T47D (cell line): Measurements from ENCODE around the gene MARCHF11.

Experiments used
- DNase-seq, 2 experiments: peaks; one replicate each; pipeline versions ENCODE4 v3.0.0 to v3.0.0-alpha.2; 2011 to 2012; ENCODE audit warnings: low read depth in 1 of 2, low spot score in 1 of 2
- JUND ChIP-seq: IDR thresholded peaks from 2 replicates; pipeline ENCODE4 v1.6.1; 2012; ENCODE audit warnings: low read depth
- in situ Hi-C: cut with HindIII; loops from 2 replicates; pipeline ENCODE4 v1.10.0; 2016; ENCODE audit warnings: low sequenced_read_pairs, low pct_unique_long_range_greater_than_20kb

Gene MARCHF11, protein sequence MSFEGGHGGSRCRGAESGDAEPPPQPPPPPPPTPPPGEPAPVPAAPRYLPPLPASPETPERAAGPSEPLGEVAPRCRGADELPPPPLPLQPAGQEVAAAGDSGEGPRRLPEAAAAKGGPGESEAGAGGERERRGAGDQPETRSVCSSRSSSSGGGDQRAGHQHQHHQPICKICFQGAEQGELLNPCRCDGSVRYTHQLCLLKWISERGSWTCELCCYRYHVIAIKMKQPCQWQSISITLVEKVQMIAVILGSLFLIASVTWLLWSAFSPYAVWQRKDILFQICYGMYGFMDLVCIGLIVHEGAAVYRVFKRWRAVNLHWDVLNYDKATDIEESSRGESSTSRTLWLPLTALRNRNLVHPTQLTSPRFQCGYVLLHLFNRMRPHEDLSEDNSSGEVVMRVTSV

DNA sequence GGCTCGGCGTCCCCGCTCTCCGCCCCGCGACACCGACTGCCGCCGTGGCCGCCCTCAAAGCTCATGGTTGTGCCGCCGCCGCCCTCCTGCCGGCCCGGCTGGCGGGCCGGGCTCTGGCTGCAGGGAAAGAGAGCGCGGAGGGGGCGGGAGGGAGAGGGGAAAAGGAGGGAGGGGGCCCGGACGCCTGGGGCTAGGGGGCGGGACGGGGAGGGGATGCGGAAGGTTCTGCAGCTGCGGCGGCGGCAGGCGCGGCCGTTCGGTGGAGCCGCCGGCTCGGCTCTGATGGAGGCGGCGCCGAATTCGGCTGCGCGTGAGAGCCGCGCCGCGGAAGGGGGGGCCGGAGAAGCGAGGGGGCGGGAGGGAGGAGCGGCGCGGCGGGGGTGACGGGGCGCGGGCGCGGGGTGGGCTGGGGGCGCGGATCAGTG, at the start of gene MARCHF11:
MARCHF11 (minus strand) TSS at position 281 of the 425 bp plus-strand sequence; CDS start at position 65, 216 bp downstream.
- in situ Hi-C loops: no loop called here
- no peak for TF ChIP-seq JUND
- DNase-seq: no peak

DNA sequence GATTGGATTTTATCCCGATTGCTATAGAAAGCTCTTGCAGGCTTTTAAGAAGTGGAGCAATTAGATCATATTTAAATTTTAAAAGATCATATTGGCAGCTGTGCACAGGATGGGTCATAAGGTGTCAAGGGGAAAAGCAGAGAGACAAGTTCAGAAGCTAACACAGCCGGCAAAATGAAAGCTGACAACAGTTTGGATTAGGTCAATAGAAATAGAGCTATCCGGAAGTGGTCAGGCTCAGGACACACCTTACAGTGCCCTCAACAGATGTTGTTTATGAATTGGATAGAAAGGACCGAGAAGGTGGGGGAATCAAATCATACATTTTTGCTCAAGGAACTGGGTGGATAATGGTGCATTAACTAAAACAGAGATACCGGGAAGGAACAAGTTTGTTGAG, 46.3 kb upstream of the MARCHF11 start:
- no peak for DNase-seq
- no peak for TF ChIP-seq JUND
- in situ Hi-C loops: no loop called here

DNA sequence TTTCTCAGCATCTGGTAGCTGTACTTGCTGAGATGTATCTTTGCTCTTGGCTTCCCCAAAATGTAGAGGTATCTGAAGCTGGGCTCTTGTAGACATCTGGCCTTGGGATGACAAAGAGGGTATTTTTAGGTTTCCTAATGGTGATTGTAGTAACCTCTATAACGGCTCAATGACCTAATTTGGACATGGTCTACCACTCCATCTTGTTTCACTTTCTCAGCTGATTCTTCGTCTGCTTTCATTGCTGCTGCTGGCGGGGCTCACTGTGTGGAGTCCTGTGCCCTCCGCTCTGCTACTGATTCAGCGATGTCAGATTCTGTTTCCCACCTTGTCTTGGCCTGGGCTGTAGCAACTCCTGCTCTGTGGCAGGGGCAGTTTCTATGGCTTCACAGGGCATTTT, 12.7 kb upstream of the MARCHF11 start:
- TF ChIP-seq JUND: no peak
- DNase-seq: no peak
- in situ Hi-C loops: no loop called here

DNA sequence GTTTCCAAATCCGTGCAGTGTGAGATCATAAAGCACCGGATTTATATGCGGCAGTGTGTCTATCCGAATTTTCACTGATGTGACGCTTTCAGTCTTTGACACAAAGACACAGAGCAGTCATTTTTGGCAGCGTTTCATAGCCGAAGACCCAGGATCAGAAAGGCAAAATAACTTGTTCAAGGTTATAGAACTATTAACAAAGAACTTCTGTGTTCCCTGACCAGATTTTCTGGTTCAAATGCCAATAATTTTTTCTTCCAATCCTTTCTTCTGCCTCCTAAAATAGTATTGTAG, 1.1 kb upstream of the MARCHF11 start:
- DNase-seq: no peak
- no peak for TF ChIP-seq JUND
- in situ Hi-C loops: no loop called here

DNA sequence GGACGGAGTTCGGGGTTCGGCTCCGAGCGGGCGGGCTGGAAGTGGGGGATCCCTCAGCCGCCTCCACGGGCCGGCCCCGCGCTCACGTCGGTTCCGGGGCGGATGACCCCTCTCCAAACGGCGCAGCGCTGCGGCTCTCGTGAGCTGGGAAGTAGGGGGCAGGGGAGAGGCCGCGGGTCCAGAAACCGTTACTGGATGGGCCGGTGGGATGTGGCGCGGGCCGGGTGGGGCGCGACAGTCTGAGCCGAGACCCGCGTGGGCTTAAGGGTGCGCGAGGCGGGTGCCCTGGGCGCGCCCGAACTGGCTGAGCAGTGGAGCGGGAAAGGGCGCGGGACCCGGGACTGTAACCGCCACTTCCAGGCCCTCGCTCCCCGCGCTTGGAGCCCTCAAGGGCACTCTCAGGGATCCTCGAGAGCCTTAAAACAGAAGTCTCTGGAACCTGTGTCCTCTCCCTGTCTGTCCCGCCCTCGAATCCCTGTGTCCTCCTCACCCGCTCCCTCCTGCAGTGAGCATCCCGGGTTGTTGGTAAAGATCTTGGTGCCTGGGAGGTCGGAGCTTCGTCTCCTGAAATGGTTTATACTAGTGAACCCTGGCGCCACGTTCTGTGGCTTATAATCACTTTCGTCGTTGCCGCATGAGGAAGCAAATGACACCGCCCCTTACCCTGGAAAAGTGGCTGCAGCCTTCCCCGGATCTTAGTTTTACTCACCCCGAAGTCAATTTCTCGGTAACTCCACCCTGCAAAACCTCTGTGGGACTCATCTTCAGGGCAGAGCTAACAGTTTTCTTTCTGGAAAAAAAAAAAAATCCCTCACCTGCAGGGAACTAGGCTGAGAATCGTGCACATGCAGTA, 571 bp upstream of the MARCHF11 start:
- DNase-seq: no peak
- in situ Hi-C loops: no loop called here
- TF ChIP-seq JUND: no peak

DNA sequence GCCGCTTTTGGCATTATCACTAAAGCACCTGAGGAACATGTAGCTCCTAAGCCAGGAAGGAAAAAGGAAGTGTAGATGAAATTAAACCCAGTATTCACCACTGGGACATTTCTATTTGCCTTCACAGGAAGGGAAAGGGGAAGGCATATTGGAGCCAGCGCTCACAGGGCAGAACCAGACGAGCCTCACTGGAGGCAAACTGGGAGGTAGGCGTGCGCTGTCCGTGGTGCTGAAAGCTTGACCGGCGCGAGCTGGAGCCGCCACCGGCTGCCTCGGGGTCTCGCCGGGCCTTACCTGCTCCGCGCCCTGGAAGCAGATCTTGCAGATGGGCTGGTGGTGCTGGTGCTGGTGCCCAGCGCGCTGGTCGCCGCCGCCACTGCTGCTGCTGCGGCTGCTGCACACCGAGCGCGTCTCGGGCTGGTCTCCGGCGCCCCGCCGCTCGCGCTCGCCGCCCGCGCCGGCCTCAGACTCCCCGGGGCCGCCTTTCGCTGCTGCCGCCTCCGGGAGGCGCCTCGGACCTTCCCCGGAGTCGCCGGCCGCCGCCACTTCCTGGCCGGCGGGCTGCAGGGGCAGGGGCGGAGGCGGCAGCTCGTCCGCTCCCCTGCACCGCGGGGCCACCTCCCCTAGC, 732 bp downstream of the MARCHF11 start:
- in situ Hi-C loops: no loop called here
- no peak for TF ChIP-seq JUND
- DNase-seq: peak; percentile 70 to 85

DNA sequence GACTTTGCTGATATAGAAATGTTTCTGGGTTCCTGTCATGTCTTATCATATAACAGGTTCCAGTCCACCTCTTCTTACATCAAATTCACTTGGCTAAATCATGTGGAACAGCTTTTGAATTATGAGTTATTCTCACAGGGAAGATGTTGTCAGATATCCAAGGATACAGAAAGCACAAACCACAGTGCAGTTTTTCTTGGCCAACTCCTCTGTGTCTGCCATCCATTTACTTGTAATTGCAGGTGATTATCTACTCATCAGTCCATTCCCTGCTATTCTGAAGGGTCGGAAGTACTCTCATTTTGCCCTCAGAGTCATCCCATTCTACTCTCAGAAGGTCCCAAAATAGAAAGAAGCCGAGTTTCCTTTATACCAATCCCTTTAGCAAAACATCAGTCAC, 10.0 kb downstream of the MARCHF11 start:
- no peak for TF ChIP-seq JUND
- in situ Hi-C loops: no loop called here
- DNase-seq: no peak

DNA sequence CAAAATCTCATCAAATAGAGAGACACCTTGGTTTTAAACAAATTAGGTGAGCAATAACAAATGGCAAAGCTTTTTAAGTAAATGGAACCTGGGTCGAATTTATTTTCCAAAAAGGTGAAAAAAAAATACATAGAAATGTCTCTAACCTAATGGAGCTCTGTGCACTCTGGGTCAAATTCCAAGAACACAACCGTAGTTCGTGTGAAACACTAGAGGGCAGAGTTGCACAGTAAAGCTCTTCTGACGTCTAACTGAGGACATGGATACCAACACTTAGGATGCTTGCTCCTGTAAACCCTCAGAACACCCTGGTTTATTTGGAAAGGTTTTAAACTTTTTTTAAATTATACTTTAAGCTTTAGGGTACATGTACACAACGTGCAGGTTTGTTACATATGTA, 18.9 kb downstream of the MARCHF11 start:
- in situ Hi-C loops: no loop called here
- peak; percentile 38 to 76 for DNase-seq
- TF ChIP-seq JUND: no peak

DNA sequence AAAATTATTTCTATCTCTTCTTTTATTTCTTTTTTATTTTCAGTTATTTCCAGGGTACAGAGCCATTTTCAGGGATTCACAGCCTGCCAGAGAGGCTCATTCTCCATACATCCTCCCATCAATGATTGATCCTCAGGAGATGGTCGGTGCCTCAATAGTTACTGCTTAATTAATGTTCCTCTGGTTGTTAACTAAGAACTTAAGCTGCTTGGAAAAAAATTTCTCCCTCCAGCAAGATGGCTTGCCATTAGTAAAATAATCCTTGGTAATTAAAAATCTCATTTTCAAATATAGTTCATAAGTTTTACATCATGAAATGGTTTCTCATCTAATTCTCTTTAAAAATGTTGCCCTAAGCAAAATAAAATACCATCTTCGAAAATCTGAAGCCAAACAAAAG, 20.0 kb downstream of the MARCHF11 start:
- in situ Hi-C loops: no loop called here
- no peak for DNase-seq

DNA sequence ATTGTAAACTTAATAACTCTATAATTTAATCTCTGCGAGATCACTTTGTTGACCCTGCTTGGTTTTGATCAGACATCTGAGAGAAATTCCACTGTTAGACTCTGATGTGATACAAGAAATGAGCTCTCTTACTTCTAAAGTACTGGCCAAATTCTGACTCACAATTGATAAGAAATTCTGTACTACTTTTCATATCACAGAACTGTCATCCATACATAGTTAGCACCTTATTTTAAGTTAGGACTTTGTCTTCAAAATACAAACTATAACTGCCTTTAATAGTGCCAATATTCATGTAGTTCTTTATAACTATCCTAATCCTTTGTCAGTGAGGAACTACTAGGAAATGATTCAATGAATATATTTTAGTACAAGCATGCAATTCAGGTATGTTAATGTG, 23.4 kb downstream of the MARCHF11 start:
- TF ChIP-seq JUND: no peak
- no peak for DNase-seq
- in situ Hi-C loops: no loop called here

More for the DNA sequence above, 20.0 kb downstream of the MARCHF11 start:
- TF ChIP-seq JUND: no peak

DNA sequence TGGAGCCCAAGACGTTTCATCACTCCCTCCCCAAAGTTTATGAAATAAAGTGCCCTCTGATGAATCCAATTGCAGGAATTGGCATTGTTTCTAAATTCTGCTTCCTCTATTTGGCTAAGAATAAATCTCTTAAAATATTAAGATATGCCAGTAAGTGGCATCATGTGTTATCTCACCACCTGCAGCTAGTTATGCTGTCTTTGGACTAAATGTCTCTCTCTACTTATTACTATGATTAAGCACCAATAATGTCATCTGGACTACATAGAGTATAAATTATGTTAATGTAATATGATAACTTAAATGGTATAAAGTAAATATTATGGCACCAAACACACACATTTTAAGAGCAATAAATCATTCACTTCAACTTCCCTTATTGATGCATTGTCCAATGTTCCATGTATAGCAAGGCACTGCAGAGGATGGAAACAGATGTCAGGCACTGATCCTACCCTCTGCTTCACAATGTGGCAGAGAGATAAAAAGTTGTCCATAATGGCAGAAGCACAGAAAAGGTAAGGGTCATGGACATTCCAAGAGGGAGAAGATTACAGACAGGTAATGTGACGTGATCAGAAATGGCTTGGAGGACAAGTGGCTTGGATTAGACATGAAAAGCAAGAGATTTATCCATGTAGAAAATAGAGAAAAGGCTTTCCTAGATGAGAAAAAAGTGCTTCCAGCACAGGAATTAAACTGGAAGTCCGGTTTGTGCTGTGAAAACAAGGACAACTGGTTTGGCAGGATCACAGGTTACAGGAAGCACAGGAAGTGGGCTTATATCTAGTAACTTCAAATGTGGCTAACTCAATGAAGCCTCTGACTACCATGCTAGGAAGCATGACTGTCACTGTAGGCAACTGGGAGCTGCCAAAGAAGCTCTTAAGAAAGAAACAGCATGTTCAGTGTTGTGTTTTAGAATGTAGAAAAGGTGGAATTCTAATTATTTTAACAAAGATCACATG, 26.7 kb downstream of the MARCHF11 start:
- in situ Hi-C loops: no loop called here
- peak in 1 of 2 experiments; percentile 21 for DNase-seq
- no peak for TF ChIP-seq JUND

DNA sequence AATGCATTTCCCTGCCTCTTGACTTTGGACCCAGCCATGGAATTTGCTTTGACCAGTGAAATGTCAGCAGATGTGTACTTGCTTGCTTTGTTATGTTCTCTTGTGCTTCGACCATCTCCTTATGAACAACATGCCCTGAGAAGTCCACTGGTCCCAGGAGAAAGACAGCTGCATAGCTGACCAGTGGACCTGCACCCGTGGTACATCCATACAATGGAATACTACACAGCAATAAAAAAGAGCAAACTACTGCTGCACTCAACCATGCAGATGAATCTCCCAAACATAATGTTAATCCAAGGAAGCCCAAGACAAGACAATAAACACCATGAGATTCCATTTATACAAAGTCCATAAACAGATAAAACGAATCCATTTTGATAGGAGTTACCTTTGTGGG, 30.0 kb downstream of the MARCHF11 start:
- DNase-seq: no peak
- in situ Hi-C loops: no loop called here
- no peak for TF ChIP-seq JUND
